AG09309 (cell line): Measurements from ENCODE around the gene SRRM4.
"Not testable (repeated sequence)": the region's sequence is repeated elsewhere in the genome, so short reads cannot be mapped to it uniquely, and the experiment has no call there.

Experiments used
- DNase-seq: peaks from one replicate; pipeline ENCODE4 v3.0.0-alpha.2; 2010; ENCODE audit warnings: low read depth
- H3K4me3 ChIP-seq: 2 replicates; pipeline ENCODE4 v1.5.1; 2011; ENCODE audit warnings: mild to moderate bottlenecking, low read depth, low read length, moderate library complexity; ENCODE audit not compliant: control insufficient read depth
- CTCF ChIP-seq: IDR thresholded peaks from 2 replicates; pipeline ENCODE4 v1.5.1; 2011; ENCODE audit warnings: mild to moderate bottlenecking, low read depth, low read length, inconsistent platforms; ENCODE audit not compliant: insufficient read depth, control insufficient read depth; ENCODE audit errors: missing control alignments

Gene SRRM4

GRCh38 chr12:119006746-119007145, 25.4 kb downstream of the SRRM4 start:
- DNase-seq: no peak
- no peak for TF ChIP-seq CTCF
- no peak overlapping the region for H3K4me3 ChIP-seq

GRCh38 chr12:119008273-119008672, 26.9 kb downstream of the SRRM4 start:
- not testable (repeated sequence) for H3K4me3 ChIP-seq, DNase-seq

GRCh38 chr12:119008691-119009221, 27.4 kb downstream of the SRRM4 start:
- H3K4me3 ChIP-seq: no peak overlapping the region
- no peak for DNase-seq

GRCh38 chr12:119011231-119011630, 29.9 kb downstream of the SRRM4 start:
- H3K4me3 ChIP-seq: no peak overlapping the region
- TF ChIP-seq CTCF: no peak
- no peak for DNase-seq

More at GRCh38 chr12:119008691-119009221, 27.4 kb downstream of the SRRM4 start:
- TF ChIP-seq CTCF: no peak

GRCh38 chr12:119012179-119012578, 30.8 kb downstream of the SRRM4 start:
- DNase-seq: no peak
- no peak for TF ChIP-seq CTCF
- H3K4me3 ChIP-seq: no peak overlapping the region

GRCh38 chr12:119013023-119013422, 31.7 kb downstream of the SRRM4 start:
- TF ChIP-seq CTCF: no peak
- no peak for DNase-seq
- H3K4me3 ChIP-seq: no peak overlapping the region

GRCh38 chr12:119014368-119014767, 33.0 kb downstream of the SRRM4 start:
- DNase-seq: no peak
- no peak for TF ChIP-seq CTCF
- H3K4me3 ChIP-seq: no peak overlapping the region
